Ishikawa (cell line): ENCODE data around the gene SPATA46.

Experiments used
- CREB1 ChIP-seq: IDR thresholded peaks from 2 replicates; pipeline ENCODE4 v1.6.1; 2012; ENCODE audit warnings: low read depth
- EP300 ChIP-seq: IDR thresholded peaks from 2 replicates; pipeline ENCODE4 v1.6.1; 2012; ENCODE audit warnings: borderline replicate concordance
- NFIC ChIP-seq: IDR thresholded peaks from 2 replicates; pipeline ENCODE4 v1.6.1; 2012
- TAF1 ChIP-seq: IDR thresholded peaks from 2 replicates; pipeline ENCODE4 v1.6.1; 2012; ENCODE audit warnings: low read depth, mild to moderate bottlenecking

- TF ChIP-seq EP300 (no peak), TAF1 (no peak), NFIC (no peak), CREB1 (no peak)
Measured at GRCh38 chr1:162420120-162420519, 43.5 kb upstream of the SPATA46 start.
